GM19043 (cell line): Measurements from ENCODE around the gene PRKG1.

Experiments
- ATAC-seq: cut with Tn5 transposase; IDR thresholded peaks from one replicate; pipeline ENCODE4 v1.9.1; 2021; ENCODE audit warnings: low read depth; ENCODE audit not compliant: unreplicated experiment

PRKG1 gene

GRCh38 chr10:51215951-51216834, 141.9 kb downstream of the PRKG1 start:
- no peak for ATAC-seq

- ATAC-seq, result no peak
Measured at GRCh38 chr10:51217505-51217904, 143.2 kb downstream of the PRKG1 start.

GRCh38 chr10:51224671-51225161, 150.4 kb downstream of the PRKG1 start:
- ATAC-seq, result no peak

- ATAC-seq, result no peak
Measured at GRCh38 chr10:51227897-51228713, 153.8 kb downstream of the PRKG1 start.

- ATAC-seq, result no peak
Measured at GRCh38 chr10:51228714-51229100, 154.4 kb downstream of the PRKG1 start.

GRCh38 chr10:51230887-51231585, 156.7 kb downstream of the PRKG1 start:
- no peak for ATAC-seq

- no peak for ATAC-seq
Measured at GRCh38 chr10:51231754-51232153, 157.5 kb downstream of the PRKG1 start.

GRCh38 chr10:51233337-51234100, 159.2 kb downstream of the PRKG1 start:
- no peak for ATAC-seq

- no peak for ATAC-seq
Measured at GRCh38 chr10:51235865-51236264, 161.6 kb downstream of the PRKG1 start.

GRCh38 chr10:51239006-51239405, 164.7 kb downstream of the PRKG1 start:
- no peak for ATAC-seq

GRCh38 chr10:51241461-51241860, 167.2 kb downstream of the PRKG1 start:
- no peak for ATAC-seq

GRCh38 chr10:51242393-51242792, 168.1 kb downstream of the PRKG1 start:
- no peak for ATAC-seq

- no peak for ATAC-seq
Measured at GRCh38 chr10:51244309-51244708, 170.0 kb downstream of the PRKG1 start.

GRCh38 chr10:51244748-51245490, 170.6 kb downstream of the PRKG1 start:
- ATAC-seq, result no peak

- no peak for ATAC-seq
Measured at GRCh38 chr10:51246156-51246555, 171.9 kb downstream of the PRKG1 start.

GRCh38 chr10:51250278-51250920, 176.1 kb downstream of the PRKG1 start:
- ATAC-seq, result no peak

- no peak for ATAC-seq
Measured at GRCh38 chr10:51251110-51251509, 176.8 kb downstream of the PRKG1 start.

- no peak for ATAC-seq
Measured at GRCh38 chr10:51255381-51255780, 181.1 kb downstream of the PRKG1 start.
